WTC11 (cell line): Measurements from ENCODE around the gene DOCK1.

Experiments used
- TF ChIP-seq, protein P1 (sequence below): fragments of 200-600 bp; IDR thresholded peaks from 2 replicates; pipeline ENCODE4 v1.8.0; 2022; ENCODE audit warnings: antibody characterized with exemption
- TF ChIP-seq, protein P2 (sequence below): fragments of 250-450 bp; sonication (Bioruptor Pico); IDR thresholded peaks from 2 replicates; pipeline ENCODE4 v1.9.0; 2021; ENCODE audit warnings: mild to moderate bottlenecking

DNA sequence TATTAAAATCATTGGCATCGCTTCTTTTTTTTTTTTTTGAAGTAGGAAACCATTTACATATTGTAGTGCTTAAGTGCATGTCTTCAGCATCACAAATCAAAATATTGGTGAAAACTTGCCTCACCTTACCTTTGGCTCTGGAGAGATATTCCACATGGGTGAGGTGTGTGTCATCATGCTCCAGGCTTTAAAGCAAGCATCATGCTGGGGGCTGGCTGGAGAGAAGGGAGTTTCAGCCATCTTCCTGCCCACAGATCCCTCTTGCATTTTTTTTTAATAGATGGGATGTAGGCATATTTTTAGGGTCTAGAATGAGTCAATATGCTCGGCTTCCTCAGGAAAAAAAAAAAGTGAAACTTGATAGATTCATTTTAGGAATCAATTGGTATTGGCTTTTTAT lies 293.5 kb downstream of the DOCK1 start:
- TF ChIP-seq, protein P1, sequence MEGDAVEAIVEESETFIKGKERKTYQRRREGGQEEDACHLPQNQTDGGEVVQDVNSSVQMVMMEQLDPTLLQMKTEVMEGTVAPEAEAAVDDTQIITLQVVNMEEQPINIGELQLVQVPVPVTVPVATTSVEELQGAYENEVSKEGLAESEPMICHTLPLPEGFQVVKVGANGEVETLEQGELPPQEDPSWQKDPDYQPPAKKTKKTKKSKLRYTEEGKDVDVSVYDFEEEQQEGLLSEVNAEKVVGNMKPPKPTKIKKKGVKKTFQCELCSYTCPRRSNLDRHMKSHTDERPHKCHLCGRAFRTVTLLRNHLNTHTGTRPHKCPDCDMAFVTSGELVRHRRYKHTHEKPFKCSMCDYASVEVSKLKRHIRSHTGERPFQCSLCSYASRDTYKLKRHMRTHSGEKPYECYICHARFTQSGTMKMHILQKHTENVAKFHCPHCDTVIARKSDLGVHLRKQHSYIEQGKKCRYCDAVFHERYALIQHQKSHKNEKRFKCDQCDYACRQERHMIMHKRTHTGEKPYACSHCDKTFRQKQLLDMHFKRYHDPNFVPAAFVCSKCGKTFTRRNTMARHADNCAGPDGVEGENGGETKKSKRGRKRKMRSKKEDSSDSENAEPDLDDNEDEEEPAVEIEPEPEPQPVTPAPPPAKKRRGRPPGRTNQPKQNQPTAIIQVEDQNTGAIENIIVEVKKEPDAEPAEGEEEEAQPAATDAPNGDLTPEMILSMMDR = no peak
- TF ChIP-seq, protein P2, sequence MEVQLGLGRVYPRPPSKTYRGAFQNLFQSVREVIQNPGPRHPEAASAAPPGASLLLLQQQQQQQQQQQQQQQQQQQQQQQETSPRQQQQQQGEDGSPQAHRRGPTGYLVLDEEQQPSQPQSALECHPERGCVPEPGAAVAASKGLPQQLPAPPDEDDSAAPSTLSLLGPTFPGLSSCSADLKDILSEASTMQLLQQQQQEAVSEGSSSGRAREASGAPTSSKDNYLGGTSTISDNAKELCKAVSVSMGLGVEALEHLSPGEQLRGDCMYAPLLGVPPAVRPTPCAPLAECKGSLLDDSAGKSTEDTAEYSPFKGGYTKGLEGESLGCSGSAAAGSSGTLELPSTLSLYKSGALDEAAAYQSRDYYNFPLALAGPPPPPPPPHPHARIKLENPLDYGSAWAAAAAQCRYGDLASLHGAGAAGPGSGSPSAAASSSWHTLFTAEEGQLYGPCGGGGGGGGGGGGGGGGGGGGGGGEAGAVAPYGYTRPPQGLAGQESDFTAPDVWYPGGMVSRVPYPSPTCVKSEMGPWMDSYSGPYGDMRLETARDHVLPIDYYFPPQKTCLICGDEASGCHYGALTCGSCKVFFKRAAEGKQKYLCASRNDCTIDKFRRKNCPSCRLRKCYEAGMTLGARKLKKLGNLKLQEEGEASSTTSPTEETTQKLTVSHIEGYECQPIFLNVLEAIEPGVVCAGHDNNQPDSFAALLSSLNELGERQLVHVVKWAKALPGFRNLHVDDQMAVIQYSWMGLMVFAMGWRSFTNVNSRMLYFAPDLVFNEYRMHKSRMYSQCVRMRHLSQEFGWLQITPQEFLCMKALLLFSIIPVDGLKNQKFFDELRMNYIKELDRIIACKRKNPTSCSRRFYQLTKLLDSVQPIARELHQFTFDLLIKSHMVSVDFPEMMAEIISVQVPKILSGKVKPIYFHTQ = no peak
